Measurements from ENCODE around the gene ARID3A.

DNA sequence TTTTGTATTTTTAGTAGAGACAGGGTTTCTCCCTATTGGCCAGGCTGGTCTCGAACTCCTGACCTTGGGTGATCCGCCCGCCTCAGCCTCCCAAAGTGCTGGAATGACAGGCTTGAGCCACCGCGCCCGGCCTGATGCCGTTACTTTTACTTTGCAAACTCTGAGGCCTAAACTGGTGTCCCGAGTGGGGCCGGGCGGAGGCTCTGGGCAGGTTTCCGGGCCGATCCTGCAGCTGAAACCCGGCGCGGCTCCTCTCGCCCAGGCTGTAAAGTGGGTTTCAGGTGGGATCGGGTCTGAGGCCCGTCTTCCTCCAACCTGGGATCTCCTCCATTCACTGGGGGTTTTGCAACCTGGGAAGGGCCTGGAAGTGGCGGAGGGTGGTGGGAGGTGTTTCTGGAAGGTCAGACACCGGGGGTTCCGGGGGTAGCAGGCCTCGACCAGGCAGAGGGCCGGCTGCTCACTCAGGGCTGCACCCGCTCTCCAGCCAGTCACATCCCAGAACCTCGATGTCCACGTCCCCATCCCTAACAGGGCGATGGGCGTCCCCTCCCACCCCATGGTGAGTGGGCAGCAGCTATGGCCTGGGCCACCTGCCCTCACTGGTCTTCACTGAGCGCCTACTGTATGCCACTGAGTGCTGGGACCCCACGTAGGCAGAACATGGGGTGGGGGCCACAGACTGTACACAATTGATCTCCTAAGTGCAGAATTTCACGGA, 37.0 kb downstream of the ARID3A start:
- no peak for TF ChIP-seq YY1 (IDR thresholded peaks at IDR 0.05; ENCODE audit: insufficient read depth, insufficient read length)
- TF ChIP-seq ZNF274 (IDR thresholded peaks at IDR 0.05; ENCODE audit: low read depth, low read length): no peak
